Aorta (tissue), 5 donors: ENCODE measurements around the gene PRR7. TPM values are rescaled to one million over a fixed set of nuclear protein-coding genes. Genes with fewer than 3 reads are reported as not detected.

Source experiments
- ATAC-seq: fragments of 200-7000 bp; cut with Tn5 transposase; one replicate; pipeline ENCODE4 v1.9.1; 2022; ENCODE audit warnings: moderate library complexity; ENCODE audit not compliant: low FRiP score
- DNase-seq, 2 donors: peaks; one replicate each; pipeline ENCODE4 v3.0.0-alpha.2; 2020
- H3K27ac ChIP-seq, 2 donors: one replicate each; pipeline ENCODE4 v1.5.1; 2013; ENCODE audit warnings: low read length in 2 of 2, mild to moderate bottlenecking in 2 of 2, moderate library complexity in 2 of 2, control low read depth in 1 of 2, inconsistent platforms in 1 of 2, low read depth in 1 of 2
- H3K27me3 ChIP-seq, 2 donors: one replicate each; pipeline ENCODE4 v1.6.1; 2013; ENCODE audit warnings: control low read depth in 1 of 2, low read length in 1 of 2, mild to moderate bottlenecking in 1 of 2, moderate library complexity in 1 of 2; ENCODE audit not compliant: insufficient read depth in 2 of 2, control insufficient read depth in 1 of 2
- H3K36me3 ChIP-seq, 2 donors: one replicate each; pipeline ENCODE4 v1.6.1; 2013; ENCODE audit warnings: control low read depth in 1 of 2, low read length in 1 of 2, mild to moderate bottlenecking in 1 of 2; ENCODE audit not compliant: insufficient read depth in 2 of 2, control insufficient read depth in 1 of 2
- H3K4me1 ChIP-seq, 2 donors: one replicate each; pipeline ENCODE4 v1.6.1; 2013; ENCODE audit warnings: low read length in 2 of 2, control low read depth in 1 of 2, mild to moderate bottlenecking in 1 of 2, moderate library complexity in 1 of 2; ENCODE audit not compliant: insufficient read depth in 2 of 2, control insufficient read depth in 1 of 2
- H3K4me3 ChIP-seq, 2 donors: one replicate each; pipeline ENCODE4 v1.5.1; 2013; ENCODE audit warnings: low read length in 2 of 2, control low read depth in 1 of 2, mild to moderate bottlenecking in 1 of 2
- H3K9me3 ChIP-seq: one replicate; pipeline ENCODE4 v1.6.1; 2013; ENCODE audit warnings: mild to moderate bottlenecking, low read length; ENCODE audit not compliant: control insufficient read depth
- WGBS, 2 donors: extraction: QIAGEN DNeasy Blood & Tissue Kit; methylation state at CpG; one replicate each; pipeline ENCODE4 v1.1.7; 2013; 5-methylcytosine and 5-hydroxymethylcytosine counted together
- intact Hi-C, 2 donors: fragments of 100-400 bp; cut with DNase I; formaldehyde crosslinking; loops; one replicate each; pipeline versions ENCODE4 v1.14.2 to v1.15.0; 2022
- polyA plus RNA-seq, 2 donors: library from polyadenylated mRNA; stranded (reverse); fragments of 200-250 nt; gene quantifications; one replicate each; pipeline ENCODE4 v1.2.3, GENCODE V29; 2013
- total RNA-seq, 2 donors: library from RNA; stranded (reverse); fragmentation: NEBNext Ultra II Directional; extraction: Animal tissue kit (Norgen Biotek cat#: 25700); gene quantifications; one replicate each; pipeline ENCODE4 v1.2.1, GENCODE V29; 2021
- donor health status: healthy with polysubstance abuse.
- donor health status: Bipolar disorder and iron deficiency.
- donor health status: DM: no; HTN: no; CAD: no.
- donor health status: DM: no; HTN: no; CAD: no.
- donor health status: DM: yes; HTN: yes; CAD: no.

The PRR7 gene
- total and polyA plus RNA-seq, 4 donors: 0.74 to 2.0 (median 1.9) TPM; not detected in 1

- no peaks in the 10 kb centered on the region for H3K4me1 ChIP-seq
- WGBS, 2 donors: 51 to 53% methylated on average over 8 of the region's 8 CpGs
- ATAC-seq: no peak
These were observed 23.3 kb downstream of the PRR7 start for GRCh38 chr5:177469750-177470525.

DNA sequence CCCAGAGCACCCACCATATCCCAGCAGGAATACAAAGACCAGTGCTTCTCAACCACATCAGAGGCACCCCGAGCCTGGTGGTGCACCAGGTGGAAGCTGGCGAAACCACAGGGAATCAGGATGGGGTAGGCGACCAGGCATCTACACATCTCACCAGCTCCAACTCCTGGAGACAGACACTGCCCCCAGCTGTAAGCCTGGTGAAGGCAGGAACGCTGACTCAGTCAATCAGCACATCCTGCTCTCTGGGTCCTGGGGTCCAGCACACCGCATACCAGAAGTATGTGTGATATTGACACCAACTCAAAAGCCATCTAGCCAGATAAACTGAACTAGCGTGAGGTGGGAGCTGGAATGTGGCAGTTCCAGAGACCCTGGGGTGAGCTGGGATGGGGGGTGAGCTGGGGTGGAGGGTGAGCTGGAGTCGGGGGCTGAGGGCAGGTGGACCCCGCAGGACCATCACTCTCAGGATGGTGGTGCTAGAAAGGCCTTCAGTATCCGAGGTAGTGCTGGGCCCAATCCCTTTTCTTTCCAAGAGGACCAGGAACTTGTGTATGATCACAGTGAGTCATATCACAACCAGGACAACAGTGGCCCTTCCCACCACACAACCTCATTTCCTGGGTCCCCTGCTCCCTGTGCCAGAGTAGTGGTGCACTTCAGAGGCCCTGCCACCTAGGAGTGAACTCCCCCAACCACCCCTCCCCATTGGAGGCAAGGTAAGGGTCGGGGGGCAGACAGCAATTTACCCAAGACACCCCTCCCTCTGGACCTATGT is 24.3 kb downstream of the PRR7 start:
- Histone ChIP-seq H3K9me3 (no peaks in the 10 kb centered on the region), H3K4me1 (no peaks in the 10 kb centered on the region), H3K4me3 (no peak overlapping the region), H3K27ac (no peak overlapping the region), H3K27me3 (no peaks in the 10 kb centered on the region), H3K36me3 (peaks cover 0 to 3% of the 10 kb centered on the region in 2 donors)
- intact Hi-C loops: no loop called here
- 63 to 73% methylated on average over 10 of the region's 10 CpGs for WGBS, 2 donors
- no peak for ATAC-seq
- no peak for DNase-seq

More at GRCh38 chr5:177469750-177470525, 23.3 kb downstream of the PRR7 start:
- intact Hi-C loops: no loop called here
- no peak overlapping the region for H3K4me3 ChIP-seq
- DNase-seq: no peak
- H3K27ac ChIP-seq: no peak overlapping the region
- no peaks in the 10 kb centered on the region for H3K9me3 ChIP-seq
- H3K27me3 ChIP-seq: no peaks in the 10 kb centered on the region
- H3K36me3 ChIP-seq: peaks cover 0 to 4% of the 10 kb centered on the region in 2 donors

GRCh38 chr5:177471610-177472356 is 25.2 kb downstream of the PRR7 start:
- no peaks in the 10 kb centered on the region for H3K36me3 ChIP-seq
- intact Hi-C loops: no loop called here
- no peak overlapping the region for H3K27ac ChIP-seq
- no peaks in the 10 kb centered on the region for H3K4me1 ChIP-seq
- 18 to 21% methylated on average over 12 to 14 of the region's 14 CpGs for WGBS, 2 donors
- peak in 1 of 2 donors; percentile 88 for DNase-seq
- H3K9me3 ChIP-seq: no peaks in the 10 kb centered on the region
- H3K27me3 ChIP-seq: no peaks in the 10 kb centered on the region
- peak; percentile 30 for ATAC-seq
- H3K4me3 ChIP-seq: peak overlapping the region in 1 of 2 donors; percentile 51

GRCh38 chr5:177472460-177473442 is 26.1 kb downstream of the PRR7 start:
- ATAC-seq (no peak), DNase-seq (peak in 1 of 2 donors; percentile 82)
- WGBS, 2 donors: 1% methylated on average over 54 to 93 of the region's 93 CpGs
- Histone ChIP-seq H3K9me3 (no peaks in the 10 kb centered on the region), H3K4me3 (peak overlapping the region; percentile 51 to 77), H3K4me1 (no peaks in the 10 kb centered on the region), H3K27me3 (no peaks in the 10 kb centered on the region), H3K27ac (no peak overlapping the region), H3K36me3 (no peaks in the 10 kb centered on the region)
- intact Hi-C loops: no loop called here

DNA sequence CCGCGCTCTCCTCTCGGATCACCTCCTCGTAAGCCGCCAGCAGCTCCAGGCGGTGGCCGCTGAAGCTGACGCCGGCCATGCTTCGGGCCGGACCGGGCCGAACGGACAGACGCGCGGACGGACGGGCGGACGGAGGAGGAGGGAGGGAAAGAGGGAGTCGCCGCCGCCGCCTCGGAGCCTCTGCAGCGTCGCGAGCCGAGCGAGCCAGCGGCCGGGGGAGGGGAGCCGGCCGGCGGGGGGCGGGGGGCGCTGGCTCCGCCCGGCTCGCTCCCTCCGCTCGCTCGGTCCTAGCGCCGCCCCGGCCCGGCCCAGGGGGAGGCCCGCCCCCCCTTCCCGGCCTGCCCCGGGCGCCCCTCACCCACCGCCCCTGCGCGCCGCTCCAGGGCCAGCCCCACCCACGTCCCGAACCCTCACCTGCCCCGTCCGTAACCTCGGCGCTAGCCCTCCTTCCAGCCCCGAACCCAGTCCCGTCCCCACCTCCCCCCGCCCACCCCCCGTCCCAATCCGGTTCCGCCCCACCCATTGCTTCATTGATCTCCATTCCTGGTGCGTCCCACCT is 26.9 kb downstream of the PRR7 start, which contains the start of gene DBN1:
TSS of gene DBN1 (minus strand) at position 192 of the 559 bp plus-strand sequence. CDS start at position 79, 113 bp downstream.
- no peaks in the 10 kb centered on the region for H3K9me3 ChIP-seq
- ATAC-seq: peak; percentile 47
- H3K27ac ChIP-seq: peak within 1 kb of the TSS in 1 of 2 donors; percentile 48
- WGBS, 2 donors: 0 to 1% methylated on average over 16 to 69 of the region's 69 CpGs
- no peaks in the 10 kb centered on the region for H3K4me1 ChIP-seq
- no peaks in the 10 kb centered on the region for H3K36me3 ChIP-seq
- intact Hi-C loops: no loop called here
- peak in 1 of 2 donors; percentile 87 for DNase-seq
- no peaks in the 10 kb centered on the region for H3K27me3 ChIP-seq
- H3K4me3 ChIP-seq: peak within 1 kb of the TSS; percentile 51 to 77

- Histone ChIP-seq H3K36me3 (no peaks in the 10 kb centered on the region), H3K27ac (peak overlapping the region in 1 of 2 donors; percentile 9), H3K9me3 (no peaks in the 10 kb centered on the region), H3K27me3 (no peaks in the 10 kb centered on the region), H3K4me3 (no peak overlapping the region), H3K4me1 (no peaks in the 10 kb centered on the region)
- intact Hi-C loops: no loop called here
- WGBS, 2 donors: 20 to 21% methylated on average over 7 of the region's 7 CpGs
- DNase-seq: no peak
- ATAC-seq: no peak
These were observed 27.4 kb downstream of the PRR7 start for GRCh38 chr5:177474002-177474476.

GRCh38 chr5:177474846-177475562 is 28.4 kb downstream of the PRR7 start:
- no peak for ATAC-seq
- Histone ChIP-seq H3K27me3 (no peaks in the 10 kb centered on the region), H3K4me3 (no peak overlapping the region), H3K9me3 (no peaks in the 10 kb centered on the region), H3K4me1 (no peaks in the 10 kb centered on the region), H3K27ac (no peak overlapping the region), H3K36me3 (no peaks in the 10 kb centered on the region)
- intact Hi-C loops: no loop called here
- no peak for DNase-seq
- whole genome bisulfite sequencing, 2 donors: 14 to 18% methylated on average over 4 of the region's 4 CpGs
